Hematopoietic multipotent progenitor cell treated with erythropoietin and hydrocortisone succinate and interleukin-3 and kit ligand, for 15 days (in vitro differentiated cells): ENCODE measurements around the gene CANT1.
A peak's percentile ranks its signal among the peaks of the same experiment; 100 is the strongest.

Source experiments
- DNase-seq: peaks from one replicate; pipeline ENCODE4 v3.0.0-alpha.2; 2015; ENCODE audit warnings: low spot score

Gene CANT1

DNA sequence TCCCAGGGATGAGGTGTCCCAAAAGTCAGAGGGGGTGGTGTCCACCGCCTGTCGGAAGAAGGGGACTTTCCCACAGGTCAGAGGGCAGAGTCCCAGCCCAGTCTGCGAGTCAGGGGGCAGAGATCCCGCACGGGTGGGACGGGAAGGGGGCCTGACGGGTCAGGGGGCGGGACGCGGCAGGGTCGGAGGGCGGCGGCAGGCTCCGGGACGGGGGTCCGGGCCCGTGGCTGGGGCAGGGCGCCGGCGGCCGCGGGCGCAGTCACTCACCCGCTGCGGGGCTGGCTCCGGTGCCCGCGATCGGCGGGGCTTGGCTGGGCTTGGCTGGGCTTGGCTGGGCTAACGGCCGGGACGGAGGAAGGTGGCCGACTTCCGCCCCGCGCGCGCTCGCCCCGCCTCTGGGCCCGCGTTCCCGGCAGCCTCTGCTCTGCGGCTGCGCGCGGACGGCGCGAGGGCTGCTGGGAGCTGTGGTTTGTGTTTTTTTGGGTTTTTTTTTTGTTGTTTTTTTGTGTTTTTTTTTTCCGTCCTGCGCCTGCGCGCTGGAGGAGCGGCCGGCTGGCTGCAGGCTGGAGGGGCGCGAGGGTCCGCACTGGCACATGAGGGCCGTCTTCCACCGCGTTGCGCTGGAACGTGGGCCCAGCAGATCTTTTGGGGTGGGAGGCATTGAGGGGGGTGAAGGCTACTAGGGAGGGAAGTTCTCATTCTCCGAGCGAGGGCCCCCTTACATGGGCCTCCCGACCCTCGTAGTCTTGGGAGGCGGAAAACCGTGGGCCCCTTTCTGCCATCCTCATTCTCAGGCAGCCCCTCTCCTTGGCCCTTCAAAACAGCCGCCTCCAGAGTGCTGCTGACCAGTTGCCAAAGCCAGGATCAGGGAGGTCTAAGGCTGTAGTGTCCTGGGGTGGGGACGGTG is at the start of gene CANT1:
TSS of gene CANT1 (minus strand) at position 368 of the 907 bp plus-strand sequence. CDS start 12,142 bp downstream, outside the sequence.
- DNase-seq = peak; percentile 89

GRCh38 chr17:79057737-79058385 is 48.3 kb upstream of the CANT1 start:
- DNase-seq = no peak

- DNase-seq = no peak
Measured at GRCh38 chr17:79055197-79055596, 45.6 kb upstream of the CANT1 start.

GRCh38 chr17:79054200-79054960 is 44.8 kb upstream of the CANT1 start:
- no peak for DNase-seq

DNA sequence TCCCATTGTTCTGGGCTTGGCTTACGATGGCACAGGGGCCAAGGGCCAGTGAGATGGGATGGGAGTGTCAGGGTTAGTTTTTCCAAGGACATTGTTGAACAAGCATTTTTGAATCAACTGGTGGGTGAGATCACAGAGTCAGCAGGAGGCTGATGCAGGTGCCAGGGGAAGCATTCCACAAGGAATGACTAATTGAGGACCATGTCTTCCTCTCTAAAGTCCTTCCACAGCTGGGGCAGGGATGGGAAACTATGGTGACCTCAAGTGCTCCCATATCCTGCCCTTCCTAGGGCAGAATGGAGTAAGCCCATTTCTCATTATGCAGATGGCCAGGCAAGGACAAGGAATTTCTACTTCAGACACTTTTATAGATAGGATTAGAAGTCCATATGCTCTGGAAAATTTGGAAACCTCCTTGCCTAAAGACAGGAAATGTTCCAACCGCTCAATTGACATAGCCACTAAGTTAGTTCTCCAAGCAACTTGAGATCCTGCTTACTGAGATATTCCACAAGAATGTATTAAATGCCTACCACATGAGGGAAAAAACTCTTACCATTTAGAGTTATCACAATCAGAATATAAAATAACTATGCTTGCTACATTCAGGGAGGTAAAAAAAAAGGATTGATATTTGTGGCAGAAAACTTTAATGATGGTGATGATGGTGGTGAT is 43.8 kb upstream of the CANT1 start:
- DNase-seq = no peak

GRCh38 chr17:79052131-79052530 is 42.6 kb upstream of the CANT1 start:
- DNase-seq = no peak

DNA sequence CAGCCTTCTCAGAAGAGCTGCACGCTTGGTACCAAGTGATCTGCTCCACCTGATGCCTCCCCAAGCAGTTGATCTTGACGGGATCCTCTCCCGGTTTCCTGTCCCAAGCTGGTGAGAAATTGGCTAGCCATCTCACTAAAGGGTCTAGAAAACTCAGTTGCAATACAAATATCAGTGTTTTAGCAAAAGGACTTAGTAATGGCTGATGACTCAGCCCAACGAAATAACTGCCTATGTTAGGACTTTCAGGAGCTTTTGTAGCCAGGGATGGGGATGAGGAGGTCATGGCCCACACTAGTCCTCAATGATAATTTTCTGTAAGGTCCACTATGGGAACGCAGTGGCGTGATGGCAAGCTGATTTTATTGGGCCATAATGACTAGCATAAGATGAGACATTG is 41.7 kb upstream of the CANT1 start:
- no peak for DNase-seq

DNA sequence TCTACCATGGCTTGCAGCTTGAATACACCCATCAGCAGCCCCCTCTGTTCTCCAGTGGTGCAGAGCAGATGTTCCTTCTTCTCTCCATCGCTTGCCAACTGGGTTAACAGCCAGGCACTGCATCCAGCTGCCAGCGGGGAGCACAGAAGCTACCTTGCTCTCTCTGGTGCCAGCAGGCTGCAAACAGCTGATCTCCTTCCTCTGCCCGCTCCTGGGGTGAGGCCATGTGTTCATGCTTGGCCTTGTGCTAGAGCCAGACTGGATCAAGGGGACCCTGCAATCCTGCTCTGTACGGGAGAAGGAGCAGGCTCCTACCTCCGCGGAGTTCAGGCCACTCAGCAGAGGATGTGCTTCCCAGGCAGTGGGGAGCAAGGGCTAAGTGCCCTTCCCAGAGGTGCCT is 41.0 kb upstream of the CANT1 start:
- no peak for DNase-seq

DNA sequence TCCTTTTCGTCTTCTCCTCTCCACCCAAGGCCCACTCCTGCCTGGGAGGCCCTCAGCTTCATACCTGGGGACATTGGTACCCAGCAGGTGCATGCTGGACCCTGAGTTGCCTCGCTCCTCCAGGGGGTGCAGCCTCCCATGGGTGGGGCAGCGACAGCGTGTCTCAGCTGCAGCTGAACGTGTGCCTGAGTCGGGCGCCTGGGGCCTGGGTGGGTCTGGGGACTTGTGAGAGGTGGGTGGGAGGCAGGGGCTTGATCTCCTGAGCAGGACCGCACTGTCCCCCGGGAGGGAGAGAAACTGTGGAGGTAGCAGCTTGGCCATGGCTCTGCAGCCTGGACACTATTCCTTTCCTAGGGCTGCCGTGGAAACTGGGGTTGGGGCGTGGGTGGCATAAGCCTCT is 40.3 kb upstream of the CANT1 start:
- DNase-seq = no peak

DNA sequence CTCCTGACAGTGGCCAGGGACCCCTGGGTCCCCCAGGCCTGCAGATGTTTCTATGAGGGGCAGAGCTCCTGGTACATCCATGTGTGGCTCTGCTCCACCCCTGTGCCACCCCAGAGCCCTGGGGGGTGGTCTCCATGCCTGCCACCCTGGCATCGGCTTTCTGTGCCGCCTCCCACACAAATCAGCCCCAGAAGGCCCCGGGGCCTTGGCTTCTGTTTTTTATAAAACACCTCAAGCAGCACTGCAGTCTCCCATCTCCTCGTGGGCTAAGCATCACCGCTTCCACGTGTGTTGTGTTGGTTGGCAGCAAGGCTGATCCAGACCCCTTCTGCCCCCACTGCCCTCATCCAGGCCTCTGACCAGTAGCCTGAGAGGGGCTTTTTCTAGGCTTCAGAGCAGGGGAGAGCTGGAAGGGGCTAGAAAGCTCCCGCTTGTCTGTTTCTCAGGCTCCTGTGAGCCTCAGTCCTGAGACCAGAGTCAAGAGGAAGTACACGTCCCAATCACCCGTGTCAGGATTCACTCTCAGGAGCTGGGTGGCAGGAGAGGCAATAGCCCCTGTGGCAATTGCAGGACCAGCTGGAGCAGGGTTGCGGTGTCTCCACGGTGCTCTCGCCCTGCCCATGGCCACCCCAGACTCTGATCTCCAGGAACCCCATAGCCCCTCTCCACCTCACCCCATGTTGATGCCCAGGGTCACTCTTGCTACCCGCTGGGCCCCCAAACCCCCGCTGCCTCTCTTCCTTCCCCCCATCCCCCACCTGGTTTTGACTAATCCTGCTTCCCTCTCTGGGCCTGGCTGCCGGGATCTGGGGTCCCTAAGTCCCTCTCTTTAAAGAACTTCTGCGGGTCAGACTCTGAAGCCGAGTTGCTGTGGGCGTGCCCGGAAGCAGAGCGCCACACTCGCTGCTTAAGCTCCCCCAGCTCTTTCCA is 39.5 kb upstream of the CANT1 start:
- no peak for DNase-seq

- no peak for DNase-seq
Measured at GRCh38 chr17:79047923-79048825, 38.6 kb upstream of the CANT1 start.

DNA sequence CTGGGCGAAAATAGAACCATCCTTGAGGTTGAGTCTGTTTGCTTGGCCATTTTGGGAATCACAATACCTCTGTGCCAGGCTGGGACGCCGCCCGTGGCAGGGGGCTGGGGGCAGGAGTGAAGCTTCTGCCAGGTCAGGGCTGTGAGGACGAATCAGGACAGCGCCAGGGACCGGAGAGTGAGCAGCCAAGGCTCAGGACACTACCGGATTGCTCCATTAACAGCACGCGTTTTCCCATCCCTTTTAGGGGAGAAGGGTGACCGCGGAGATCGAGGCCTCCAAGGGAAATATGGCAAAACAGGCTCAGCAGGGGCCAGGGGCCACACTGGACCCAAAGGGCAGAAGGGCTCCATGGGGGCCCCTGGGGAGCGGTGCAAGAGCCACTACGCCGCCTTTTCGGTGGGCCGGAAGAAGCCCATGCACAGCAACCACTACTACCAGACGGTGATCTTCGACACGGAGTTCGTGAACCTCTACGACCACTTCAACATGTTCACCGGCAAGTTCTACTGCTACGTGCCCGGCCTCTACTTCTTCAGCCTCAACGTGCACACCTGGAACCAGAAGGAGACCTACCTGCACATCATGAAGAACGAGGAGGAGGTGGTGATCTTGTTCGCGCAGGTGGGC is 37.8 kb upstream of the CANT1 start:
- DNase-seq = no peak

DNA sequence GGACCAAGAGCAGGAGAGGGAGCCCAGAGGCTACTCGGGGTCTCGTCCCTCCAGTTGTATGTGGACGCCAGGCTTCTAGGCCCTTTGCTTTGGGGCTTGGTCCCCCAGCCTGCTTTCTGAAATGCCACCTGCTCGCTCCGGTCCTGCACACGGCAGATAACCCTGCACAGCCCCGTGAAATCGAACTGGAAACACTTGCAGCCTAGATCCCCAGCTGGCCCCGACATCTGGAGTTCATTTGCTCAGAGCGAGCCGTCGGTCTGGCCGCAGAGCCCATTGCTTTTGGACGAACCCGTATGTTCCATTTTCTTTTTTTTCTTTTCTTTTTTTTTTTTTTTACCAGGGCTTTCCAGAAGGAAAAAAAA is 37.3 kb upstream of the CANT1 start:
- DNase-seq = no peak

DNA sequence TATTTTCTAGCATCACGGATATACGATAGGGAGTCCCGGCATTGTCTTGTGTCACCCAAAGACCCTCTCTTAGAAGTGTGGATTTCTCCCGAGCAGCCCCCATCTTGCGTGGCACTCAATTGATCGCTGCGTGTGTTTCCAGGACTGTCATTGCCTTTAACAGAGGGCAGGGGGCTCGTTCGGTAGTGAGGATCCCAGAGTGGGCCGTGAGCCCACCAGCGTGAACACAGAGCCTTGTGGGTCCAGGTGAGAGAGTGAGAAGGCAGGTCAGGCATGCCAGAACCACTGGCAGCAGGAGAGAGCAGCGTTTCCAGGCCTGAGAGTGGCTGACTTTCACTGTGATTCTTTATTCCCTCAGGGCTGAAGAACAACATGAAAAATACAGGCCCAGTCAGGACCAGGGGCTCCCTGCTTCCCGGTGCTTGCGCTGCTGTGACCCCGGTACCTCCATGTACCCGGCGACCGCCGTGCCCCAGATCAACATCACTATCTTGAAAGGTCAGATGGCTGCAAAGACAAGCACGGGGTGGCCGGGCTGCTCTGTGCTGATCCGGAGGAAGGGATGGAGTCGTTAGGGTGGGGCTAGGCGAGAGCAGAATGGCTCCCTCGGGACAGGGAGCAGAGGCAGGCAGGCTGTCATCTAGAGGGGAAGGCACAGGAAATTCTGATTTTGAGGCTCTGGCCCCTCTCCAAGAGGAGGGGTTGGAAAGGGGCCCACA is 36.8 kb upstream of the CANT1 start:
- no peak for DNase-seq

- peak; percentile 51 for DNase-seq
Measured at GRCh38 chr17:79045842-79046196, 36.3 kb upstream of the CANT1 start.

- DNase-seq = no peak
Measured at GRCh38 chr17:79045001-79045729, 35.6 kb upstream of the CANT1 start.

GRCh38 chr17:79044462-79044861 is 34.9 kb upstream of the CANT1 start:
- no peak for DNase-seq

DNA sequence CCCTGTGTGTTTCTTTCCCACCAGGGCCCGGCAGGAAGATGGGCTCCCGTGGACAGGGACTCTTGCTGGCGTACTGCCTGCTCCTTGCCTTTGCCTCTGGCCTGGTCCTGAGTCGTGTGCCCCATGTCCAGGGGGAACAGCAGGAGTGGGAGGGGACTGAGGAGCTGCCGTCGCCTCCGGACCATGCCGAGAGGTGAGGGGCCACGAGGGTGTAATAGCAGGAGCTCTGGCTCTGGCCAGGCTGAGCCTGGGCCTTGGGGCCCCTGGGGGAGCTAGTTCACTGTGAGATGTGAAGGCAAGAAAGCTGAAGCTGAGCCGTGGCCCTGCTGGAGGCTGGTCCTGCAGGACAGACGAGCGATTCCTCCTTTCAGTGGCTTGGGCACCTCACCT is 34.4 kb upstream of the CANT1 start:
- no peak for DNase-seq
